Type B pancreatic cell (in vitro differentiated cells): ENCODE measurements around the gene SLC30A1. TPM values are rescaled to one million over a fixed set of nuclear protein-coding genes. Genes with fewer than 3 reads are reported as not detected.

Experiments used
- DNase-seq: peaks from one replicate; pipeline ENCODE4 v3.0.0; 2021; ENCODE audit warnings: mixed read lengths; ENCODE audit not compliant: unreplicated experiment; ENCODE audit errors: extremely low spot score
- H3K27ac Mint-ChIP-seq: 2 replicates; pipeline ENCODE4 v1.8.0; 2021; ENCODE audit warnings: mild to moderate bottlenecking, mixed read lengths
- H3K27me3 Mint-ChIP-seq: 2 replicates; pipeline ENCODE4 v1.8.0; 2021; ENCODE audit warnings: mixed read lengths
- H3K36me3 Mint-ChIP-seq: 2 replicates; pipeline ENCODE4 v1.8.0; 2021; ENCODE audit warnings: mixed read lengths
- H3K4me1 Mint-ChIP-seq: one replicate; pipeline ENCODE4 v1.8.0; 2021; ENCODE audit warnings: mixed read lengths; ENCODE audit not compliant: unreplicated experiment
- H3K4me3 Mint-ChIP-seq: 2 replicates; pipeline ENCODE4 v1.8.0; 2021; ENCODE audit warnings: mild to moderate bottlenecking, mixed read lengths
- H3K9me3 Mint-ChIP-seq: 2 replicates; pipeline ENCODE4 v1.8.0; 2021; ENCODE audit warnings: mixed read lengths
- total RNA-seq: library from RNA; stranded (reverse); gene quantifications from 2 replicates; pipeline ENCODE4 v1.2.1, GENCODE V29; 2021; ENCODE audit warnings: low replicate concordance
- TF ChIP-seq, protein P1 (sequence below): fragments of 200-600 bp; sonication (generic); conservative IDR thresholded peaks from 2 replicates; pipeline ENCODE4 v1.5.0; 2021; ENCODE audit warnings: antibody characterized with exemption, mild to moderate bottlenecking

The SLC30A1 gene
- total RNA-seq, 1 donor from 2014 or later, result 21.8 TPM

DNA sequence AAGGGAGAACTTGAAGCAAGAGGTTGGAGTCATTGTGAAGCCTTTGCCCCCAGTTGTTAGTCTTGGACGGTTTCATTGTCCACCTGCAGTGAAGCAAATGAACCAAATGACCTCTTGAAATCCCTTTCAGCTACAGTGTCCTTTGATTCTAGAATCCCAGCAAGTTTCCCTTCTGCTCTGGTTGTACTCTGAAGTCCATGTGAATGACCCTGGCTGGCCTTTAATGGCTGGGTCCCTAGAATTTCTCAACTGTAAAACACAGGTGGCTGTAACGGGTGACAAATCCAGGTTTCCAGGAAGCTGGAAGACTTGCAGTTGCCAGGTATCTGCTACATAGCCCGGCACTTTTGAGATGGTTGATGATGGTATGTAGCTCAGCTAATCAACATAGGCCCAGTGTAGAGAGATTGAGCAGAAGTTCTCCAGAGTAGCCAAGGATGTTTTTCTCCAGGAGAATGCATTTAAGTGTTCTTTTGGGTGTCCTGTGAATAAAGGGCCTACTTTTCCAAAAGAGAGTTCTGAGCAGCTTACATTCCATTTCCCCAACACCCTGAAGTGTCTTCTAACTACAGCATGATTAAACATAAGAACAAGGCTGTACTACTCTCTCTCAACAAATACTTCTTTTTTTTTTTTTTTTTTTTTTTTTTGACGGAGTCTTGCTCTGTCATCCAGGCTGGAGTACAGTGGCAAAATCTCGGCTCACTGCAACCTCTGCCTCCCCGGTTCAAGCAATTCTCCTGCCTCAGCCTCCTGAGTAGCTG, 17.6 kb upstream of the SLC30A1 start:
- DNase-seq, result no peak
- peaks cover 6% of the 10 kb centered on the region for H3K9me3 Mint-ChIP-seq
- no peak overlapping the region for H3K27ac Mint-ChIP-seq
- H3K4me3 Mint-ChIP-seq, result no peak overlapping the region
- H3K4me1 Mint-ChIP-seq, result peaks cover 12% of the 10 kb centered on the region
- H3K27me3 Mint-ChIP-seq, result no peaks in the 10 kb centered on the region
- H3K36me3 Mint-ChIP-seq, result no peaks in the 10 kb centered on the region
- TF ChIP-seq, protein P1, sequence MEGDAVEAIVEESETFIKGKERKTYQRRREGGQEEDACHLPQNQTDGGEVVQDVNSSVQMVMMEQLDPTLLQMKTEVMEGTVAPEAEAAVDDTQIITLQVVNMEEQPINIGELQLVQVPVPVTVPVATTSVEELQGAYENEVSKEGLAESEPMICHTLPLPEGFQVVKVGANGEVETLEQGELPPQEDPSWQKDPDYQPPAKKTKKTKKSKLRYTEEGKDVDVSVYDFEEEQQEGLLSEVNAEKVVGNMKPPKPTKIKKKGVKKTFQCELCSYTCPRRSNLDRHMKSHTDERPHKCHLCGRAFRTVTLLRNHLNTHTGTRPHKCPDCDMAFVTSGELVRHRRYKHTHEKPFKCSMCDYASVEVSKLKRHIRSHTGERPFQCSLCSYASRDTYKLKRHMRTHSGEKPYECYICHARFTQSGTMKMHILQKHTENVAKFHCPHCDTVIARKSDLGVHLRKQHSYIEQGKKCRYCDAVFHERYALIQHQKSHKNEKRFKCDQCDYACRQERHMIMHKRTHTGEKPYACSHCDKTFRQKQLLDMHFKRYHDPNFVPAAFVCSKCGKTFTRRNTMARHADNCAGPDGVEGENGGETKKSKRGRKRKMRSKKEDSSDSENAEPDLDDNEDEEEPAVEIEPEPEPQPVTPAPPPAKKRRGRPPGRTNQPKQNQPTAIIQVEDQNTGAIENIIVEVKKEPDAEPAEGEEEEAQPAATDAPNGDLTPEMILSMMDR, result no peak

DNA sequence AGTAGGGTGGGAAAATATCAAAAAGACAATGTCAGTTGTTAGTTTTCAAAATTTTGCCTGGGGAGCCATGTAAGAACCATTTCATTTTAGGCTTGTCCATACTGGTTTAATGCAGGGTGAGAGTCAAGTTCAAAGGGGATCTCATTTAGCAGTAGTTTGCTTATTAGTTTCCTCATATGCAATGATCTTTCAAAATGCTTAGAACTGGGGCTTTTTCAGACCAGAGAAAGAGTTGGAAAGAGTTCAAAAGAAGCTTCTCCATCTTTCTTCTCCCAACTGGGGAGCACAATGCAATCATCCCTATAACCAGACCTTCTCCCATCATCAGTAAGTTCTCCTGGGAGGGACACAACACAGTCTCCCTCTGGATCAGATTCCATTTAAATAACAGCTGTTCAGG, 16.5 kb upstream of the SLC30A1 start:
- no peak overlapping the region for H3K27ac Mint-ChIP-seq
- no peaks in the 10 kb centered on the region for H3K27me3 Mint-ChIP-seq
- no peak overlapping the region for H3K4me3 Mint-ChIP-seq
- no peak for DNase-seq
- H3K9me3 Mint-ChIP-seq, result peaks cover 6% of the 10 kb centered on the region
- TF ChIP-seq, protein P1, result no peak
- H3K4me1 Mint-ChIP-seq, result peaks cover 8% of the 10 kb centered on the region
- no peaks in the 10 kb centered on the region for H3K36me3 Mint-ChIP-seq

DNA sequence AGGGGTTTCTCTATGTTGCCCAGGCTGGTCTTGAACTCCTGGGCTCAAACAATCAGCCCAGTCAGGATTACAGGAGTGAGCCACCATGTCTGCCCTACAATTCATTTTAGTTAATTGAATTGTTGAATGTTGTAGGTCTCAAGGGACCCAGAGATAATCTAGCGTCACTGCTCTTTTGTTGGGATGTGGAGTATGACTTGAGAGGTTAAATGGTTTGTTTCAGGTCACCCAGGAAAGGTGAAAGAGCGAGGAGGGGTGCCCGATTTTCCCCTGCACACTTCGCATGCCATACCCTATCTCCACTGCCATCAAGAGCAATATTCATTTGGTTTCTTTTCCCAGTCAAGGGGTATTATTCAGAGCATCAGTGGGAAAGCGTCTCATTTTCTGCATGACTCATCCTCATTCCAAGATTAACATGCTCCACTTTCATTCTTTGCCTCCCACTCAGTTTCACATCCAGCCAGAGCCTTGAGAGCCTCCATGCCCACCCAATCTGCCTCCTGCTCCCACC, 13.1 kb upstream of the SLC30A1 start:
- H3K27ac Mint-ChIP-seq, result no peak overlapping the region
- no peaks in the 10 kb centered on the region for H3K27me3 Mint-ChIP-seq
- H3K4me1 Mint-ChIP-seq, result peaks cover 8% of the 10 kb centered on the region
- no peaks in the 10 kb centered on the region for H3K9me3 Mint-ChIP-seq
- no peaks in the 10 kb centered on the region for H3K36me3 Mint-ChIP-seq
- DNase-seq, result no peak
- TF ChIP-seq, protein P1, result no peak
- peak overlapping the region; percentile 21 for H3K4me3 Mint-ChIP-seq

DNA sequence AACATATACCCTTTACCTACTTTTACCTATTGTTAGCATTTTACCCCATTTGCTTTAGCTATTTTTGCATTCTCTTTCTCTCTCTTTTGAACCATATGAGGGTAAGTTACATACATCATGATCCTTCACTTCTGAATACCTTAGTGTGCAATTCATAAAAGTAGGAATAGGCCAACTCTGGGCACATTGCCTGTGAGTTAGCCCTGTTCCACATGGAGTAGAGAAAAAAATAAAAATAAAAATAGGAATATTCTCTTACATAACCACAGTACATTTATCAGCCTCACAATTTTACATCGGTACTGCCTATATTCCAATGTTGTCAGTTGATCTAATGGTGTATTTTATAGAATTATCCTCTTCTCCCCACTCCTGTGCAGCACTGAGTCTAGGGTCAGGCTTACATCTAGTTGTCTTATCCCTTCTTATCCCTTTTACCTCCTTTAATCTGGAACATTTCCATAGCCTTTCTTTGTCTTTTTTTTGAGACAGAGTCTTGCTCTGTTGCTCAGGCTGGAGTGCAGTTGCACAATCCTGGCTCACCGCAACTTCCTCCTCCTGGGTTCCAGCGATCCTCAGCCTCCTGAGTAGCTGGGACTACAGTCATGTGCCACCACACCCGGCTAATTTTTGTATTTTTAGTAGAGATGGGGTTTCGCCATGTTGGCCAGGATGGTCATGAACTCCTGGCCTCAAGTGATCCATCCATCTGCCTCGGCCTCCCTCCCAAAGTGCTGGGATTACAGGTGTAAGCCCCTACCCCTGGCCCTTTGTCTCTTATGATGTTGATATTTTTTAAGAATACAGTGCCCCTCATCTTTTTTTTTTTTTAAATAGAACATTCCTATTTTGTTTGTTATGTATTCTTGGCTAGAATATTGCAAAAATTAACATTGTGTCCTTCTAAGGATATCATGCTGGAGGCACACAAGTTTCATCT, 11.1 kb upstream of the SLC30A1 start:
- TF ChIP-seq, protein P1, result no peak
- H3K27me3 Mint-ChIP-seq, result no peaks in the 10 kb centered on the region
- H3K4me3 Mint-ChIP-seq, result no peak overlapping the region
- no peaks in the 10 kb centered on the region for H3K36me3 Mint-ChIP-seq
- no peak overlapping the region for H3K27ac Mint-ChIP-seq
- H3K9me3 Mint-ChIP-seq, result no peaks in the 10 kb centered on the region
- peaks cover 8% of the 10 kb centered on the region for H3K4me1 Mint-ChIP-seq
- no peak for DNase-seq

DNA sequence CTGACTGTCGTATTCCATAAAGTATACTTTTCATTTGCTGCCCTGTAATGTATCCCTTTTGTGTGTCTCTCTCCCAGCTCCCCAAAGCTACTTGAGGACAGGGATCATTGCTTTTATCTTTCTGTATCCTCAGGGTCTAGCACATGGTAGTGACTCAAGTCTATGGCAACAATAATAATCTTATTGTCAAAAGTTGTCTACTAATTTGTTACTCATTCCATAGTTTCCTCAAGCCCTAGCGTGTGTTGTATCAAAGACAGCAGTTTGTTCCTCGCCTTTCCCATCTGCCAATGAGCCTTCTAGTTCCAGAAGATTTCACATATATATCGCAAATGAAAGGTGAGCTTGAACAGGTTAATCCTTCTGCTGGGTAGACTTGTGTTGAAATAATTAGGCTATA, 9.8 kb upstream of the SLC30A1 start:
- TF ChIP-seq, protein P1, result no peak
- no peak for DNase-seq
- Mint-ChIP-seq H3K4me1 (peaks cover 8% of the 10 kb centered on the region), H3K9me3 (no peaks in the 10 kb centered on the region), H3K27me3 (no peaks in the 10 kb centered on the region), H3K4me3 (no peak overlapping the region), H3K36me3 (no peaks in the 10 kb centered on the region), H3K27ac (no peak overlapping the region)
